ENCODE data around the gene DOCK1.

Gene DOCK1

DNA sequence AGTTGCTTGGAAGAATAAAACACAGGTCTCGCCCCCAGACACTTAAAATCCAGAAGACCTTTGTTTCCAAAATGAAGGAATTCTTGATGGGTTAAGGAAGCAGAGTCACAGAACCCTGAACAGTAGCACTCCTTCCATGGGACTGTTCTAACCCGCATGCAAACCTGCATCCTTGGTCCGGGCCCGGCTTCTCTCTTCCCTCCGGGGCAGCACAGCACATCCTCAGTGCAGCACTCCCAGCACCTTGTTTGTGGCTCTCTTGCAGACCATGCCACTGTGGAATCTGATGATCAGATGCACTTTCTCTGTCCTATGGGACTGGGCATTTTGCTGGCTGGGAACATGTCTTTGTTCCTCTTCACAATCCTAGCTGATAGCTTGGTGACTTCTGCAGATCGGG lies 257.6 kb downstream of the DOCK1 start:
- H3K27ac ChIP-seq, result no peak overlapping the region
- TF ChIP-seq, protein P1, sequence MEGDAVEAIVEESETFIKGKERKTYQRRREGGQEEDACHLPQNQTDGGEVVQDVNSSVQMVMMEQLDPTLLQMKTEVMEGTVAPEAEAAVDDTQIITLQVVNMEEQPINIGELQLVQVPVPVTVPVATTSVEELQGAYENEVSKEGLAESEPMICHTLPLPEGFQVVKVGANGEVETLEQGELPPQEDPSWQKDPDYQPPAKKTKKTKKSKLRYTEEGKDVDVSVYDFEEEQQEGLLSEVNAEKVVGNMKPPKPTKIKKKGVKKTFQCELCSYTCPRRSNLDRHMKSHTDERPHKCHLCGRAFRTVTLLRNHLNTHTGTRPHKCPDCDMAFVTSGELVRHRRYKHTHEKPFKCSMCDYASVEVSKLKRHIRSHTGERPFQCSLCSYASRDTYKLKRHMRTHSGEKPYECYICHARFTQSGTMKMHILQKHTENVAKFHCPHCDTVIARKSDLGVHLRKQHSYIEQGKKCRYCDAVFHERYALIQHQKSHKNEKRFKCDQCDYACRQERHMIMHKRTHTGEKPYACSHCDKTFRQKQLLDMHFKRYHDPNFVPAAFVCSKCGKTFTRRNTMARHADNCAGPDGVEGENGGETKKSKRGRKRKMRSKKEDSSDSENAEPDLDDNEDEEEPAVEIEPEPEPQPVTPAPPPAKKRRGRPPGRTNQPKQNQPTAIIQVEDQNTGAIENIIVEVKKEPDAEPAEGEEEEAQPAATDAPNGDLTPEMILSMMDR (IDR thresholded peaks at IDR 0.05), result no peak
- no peak for TF ChIP-seq ZFX (IDR thresholded peaks at IDR 0.05; ENCODE audit: borderline replicate concordance)

DNA sequence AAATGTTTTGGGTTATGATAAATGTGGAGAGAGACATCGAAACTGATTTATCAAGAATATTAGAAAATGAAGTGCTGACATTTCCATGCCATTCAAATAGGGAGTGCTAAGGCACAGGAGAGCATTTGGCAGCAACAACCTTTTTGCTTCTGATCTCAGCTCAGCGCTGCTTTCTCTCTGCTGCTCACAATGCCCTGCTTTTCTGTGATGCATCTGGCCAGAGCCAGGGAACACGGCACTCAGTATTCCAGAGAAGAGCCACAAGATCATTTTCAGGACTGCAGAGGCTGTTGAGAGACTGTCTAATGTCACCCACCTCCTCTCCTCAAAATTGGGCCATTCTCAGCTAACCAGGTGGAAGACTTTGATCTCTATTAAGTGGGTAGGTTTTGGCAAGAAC lies 263.0 kb downstream of the DOCK1 start:
- no peak overlapping the region for H3K27ac ChIP-seq
- TF ChIP-seq, protein P1 (IDR thresholded peaks at IDR 0.05), result no peak
- TF ChIP-seq ZFX (IDR thresholded peaks at IDR 0.05; ENCODE audit: borderline replicate concordance), result no peak

DNA sequence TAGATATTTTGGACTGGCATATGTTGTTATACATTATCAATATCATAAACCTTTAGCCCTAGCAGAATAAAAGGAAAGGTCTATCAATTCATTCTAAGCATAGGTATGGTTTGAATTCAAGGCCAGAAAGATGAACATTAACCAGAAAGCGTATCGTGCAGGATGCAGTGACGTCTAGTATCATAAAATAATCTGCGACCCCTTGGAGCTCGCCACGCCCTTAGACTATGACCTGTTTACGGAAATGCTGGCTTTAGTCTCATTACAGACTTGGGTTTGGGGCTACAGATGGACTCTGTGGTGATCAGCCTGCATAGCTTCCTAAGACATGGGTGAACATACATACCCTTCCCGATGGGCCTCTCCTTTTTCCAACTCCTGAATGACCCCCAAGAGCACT lies 269.6 kb downstream of the DOCK1 start:
- TF ChIP-seq, protein P1 (IDR thresholded peaks at IDR 0.05), result no peak
- no peak for TF ChIP-seq ZFX (IDR thresholded peaks at IDR 0.05; ENCODE audit: borderline replicate concordance)
- no peak overlapping the region for H3K27ac ChIP-seq

DNA sequence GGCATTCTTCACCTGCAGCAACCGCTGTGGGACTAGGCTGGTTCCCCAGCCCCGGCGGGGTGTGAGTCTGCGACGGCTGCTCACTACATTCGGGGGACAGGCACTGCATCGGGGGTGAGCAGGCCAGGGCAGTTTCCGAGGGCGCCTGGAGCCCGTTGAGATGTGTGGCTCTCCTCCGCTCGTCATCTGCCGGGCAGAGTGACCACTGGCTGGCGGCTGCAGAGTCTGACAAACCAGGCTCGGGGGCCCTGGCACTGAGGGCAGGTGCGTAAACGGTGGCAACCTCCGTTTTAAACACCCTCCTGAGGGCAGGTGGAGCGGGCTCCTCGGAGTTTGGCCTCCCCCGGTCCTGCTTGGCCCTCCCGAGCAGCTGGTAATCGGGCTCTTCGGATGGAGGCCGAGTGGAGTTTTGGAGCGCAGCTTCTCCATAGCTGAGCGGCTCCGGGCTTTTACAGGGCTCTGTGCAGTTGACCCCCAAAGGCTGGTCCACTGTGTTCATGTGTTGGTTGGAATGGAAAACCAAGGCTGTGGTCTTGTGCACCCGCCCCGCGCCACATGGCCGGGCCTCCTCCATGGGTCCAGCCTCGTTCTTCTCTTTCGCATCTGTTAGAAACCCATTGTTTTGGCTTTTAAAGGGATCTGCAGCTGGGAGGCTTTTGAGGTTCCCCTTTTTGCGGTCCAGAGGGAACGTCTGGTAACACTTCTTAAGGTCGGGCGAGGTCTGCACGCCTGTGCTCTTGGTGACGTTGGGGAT lies 270.3 kb downstream of the DOCK1 start:
- no peak overlapping the region for H3K27ac ChIP-seq
- no peak for TF ChIP-seq ZFX (IDR thresholded peaks at IDR 0.05; ENCODE audit: borderline replicate concordance)
- TF ChIP-seq, protein P1 (IDR thresholded peaks at IDR 0.05), result no peak

DNA sequence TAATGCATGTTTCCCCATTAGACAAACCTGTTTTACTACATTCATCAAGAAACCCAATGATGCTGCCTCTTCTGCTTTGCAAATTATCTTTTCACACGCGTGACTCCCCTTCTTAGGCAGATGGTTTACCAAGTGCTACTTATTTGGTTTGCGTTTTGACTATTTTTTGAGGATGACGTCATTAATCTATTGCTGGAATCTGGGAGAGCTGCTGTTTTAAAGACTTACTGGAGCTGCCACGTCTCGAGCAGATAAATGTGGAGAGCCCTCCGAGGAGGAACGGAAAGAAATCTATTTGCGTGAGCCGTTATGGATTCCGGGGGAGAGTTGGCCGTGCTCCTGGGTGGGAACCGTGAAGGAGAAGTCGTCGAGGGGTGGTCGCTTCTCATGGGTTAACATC lies 271.4 kb downstream of the DOCK1 start:
- no peak overlapping the region for H3K27ac ChIP-seq
- TF ChIP-seq, protein P1 (IDR thresholded peaks at IDR 0.05), result no peak
- no peak for TF ChIP-seq ZFX (IDR thresholded peaks at IDR 0.05; ENCODE audit: borderline replicate concordance)

DNA sequence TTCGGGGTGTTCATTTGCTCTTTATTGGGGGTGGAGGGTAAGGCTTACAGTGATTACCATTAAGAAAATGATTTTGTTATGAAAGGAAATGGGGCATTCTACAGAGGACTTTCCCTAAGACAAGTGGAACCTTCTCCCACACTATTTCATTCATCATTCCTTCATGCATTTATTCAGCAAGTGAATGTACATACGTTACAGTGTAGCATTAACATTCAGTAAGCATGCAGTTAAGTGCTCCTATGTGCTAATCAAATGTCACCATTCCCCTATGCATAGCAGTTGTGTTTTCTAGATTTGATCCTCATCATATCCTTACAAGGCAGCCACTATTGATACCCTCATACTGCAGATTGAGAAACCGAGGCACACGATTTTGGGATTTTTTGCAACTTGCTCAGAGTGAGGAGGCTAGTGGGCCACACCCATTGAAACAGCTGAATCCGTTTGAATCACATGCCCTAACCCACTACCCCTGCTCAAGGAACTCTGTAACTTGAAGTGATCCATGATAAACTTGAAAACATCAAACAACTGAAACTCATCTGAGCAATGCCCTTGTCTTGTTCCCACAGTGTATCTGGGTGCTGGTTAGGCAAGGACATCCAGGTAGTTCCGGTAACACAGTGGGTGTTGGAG lies 274.5 kb downstream of the DOCK1 start:
- TF ChIP-seq ZFX (IDR thresholded peaks at IDR 0.05; ENCODE audit: borderline replicate concordance), result no peak
- TF ChIP-seq, protein P1 (IDR thresholded peaks at IDR 0.05), result no peak
- no peak overlapping the region for H3K27ac ChIP-seq

DNA sequence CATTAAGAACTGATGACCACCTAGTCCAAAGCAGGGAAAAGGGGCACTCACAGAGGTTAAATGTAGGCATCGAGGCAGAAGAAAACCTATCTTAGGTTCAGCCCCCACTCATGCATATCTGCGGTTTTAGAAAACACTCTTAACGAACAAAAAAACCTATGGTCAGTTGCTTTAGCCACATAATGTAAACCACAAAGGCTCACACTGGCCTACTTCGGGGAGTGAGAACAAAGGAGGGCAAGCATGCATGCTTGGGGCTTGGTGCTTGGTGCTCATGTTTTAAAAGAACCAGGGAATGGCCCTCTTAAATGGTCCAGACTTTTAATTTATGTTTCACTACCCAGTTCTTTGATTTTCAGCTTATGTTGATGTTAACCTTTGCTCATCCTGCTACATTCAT lies 276.9 kb downstream of the DOCK1 start:
- no peak overlapping the region for H3K27ac ChIP-seq
- TF ChIP-seq, protein P1 (IDR thresholded peaks at IDR 0.05), result no peak
- TF ChIP-seq ZFX (IDR thresholded peaks at IDR 0.05; ENCODE audit: borderline replicate concordance), result no peak

All from 22Rv1 (cell line).